ENCODE results near the gene PNP. TPM values are rescaled to one million over a fixed set of nuclear protein-coding genes. Genes with fewer than 3 reads are reported as not detected.

Gene PNP
- total and polyA plus RNA-seq, 7 donors = 5.5 to 121 (median 32.3) TPM

DNA sequence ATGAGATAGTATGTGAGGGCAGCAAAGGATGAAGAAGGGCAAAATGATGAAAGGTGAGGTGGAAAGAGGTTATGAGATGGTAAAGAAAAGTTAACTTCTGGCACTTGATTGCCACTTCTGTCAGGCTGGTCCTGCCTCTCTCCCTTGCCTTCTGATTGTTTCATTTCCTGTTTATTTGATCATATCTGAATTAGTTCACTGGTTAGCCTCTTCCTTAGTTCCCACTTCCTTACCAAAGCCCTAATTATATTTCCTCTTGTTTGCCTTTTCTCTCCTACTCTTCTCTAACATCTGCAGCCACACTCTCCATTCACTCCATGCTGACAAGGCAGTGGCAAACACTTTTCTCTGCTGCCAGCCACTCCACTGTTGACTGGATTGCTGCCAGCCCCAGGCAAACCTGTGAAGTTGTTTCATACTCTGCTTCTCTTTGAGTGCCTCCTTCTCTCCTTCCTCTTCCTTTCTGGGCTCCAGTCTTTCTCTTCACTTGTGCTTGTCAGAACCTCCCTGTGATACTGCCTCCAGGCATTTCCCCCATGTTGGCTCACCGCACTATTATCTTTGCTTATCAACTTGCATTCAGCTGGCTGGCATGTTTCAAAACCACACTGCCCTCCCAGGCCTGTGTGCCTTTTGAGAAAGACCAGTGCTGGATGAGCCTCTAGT, 8.1 kb downstream of the PNP start:
- H3K27ac ChIP-seq = peak overlapping the region in 3 of 4 donors; percentile 29 to 44 (median 32)

DNA sequence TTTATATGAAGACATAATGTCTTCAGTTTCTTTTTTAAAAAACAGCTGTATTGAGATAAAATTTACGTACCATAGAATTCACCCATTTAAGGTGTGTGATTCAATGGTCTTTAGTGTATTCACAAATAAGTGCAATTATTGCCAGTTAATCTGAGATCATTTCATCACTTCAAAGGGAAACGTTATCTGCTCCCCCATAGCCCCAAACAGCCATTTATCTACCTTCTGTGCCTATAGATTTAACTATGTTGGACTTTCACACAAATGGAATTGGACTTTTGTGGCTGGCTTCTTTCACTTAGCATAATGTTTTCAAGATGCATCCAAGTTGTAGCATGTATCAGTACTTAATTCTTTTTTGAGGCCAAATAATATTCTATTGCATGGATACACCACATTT, 9.7 kb downstream of the PNP start:
- intact Hi-C loops (cut with DNase I) = no loop called here
- Histone ChIP-seq H3K36me3 (peaks cover 0 to 32% (median 14%) of the 10 kb centered on the region in 4 donors), H3K4me3 (no peak overlapping the region), H3K27ac (no peak overlapping the region), H3K27me3 (no peaks in the 10 kb centered on the region), H3K4me1 (peaks cover 0 to 6% (median 0%) of the 10 kb centered on the region in 4 donors), H3K9me3 (no peaks in the 10 kb centered on the region)
- no peak for DNase-seq
- 91 to 92% methylated on average over 2 of the region's 2 CpGs for WGBS, 2 donors
- TF ChIP-seq POLR2A (IDR thresholded peaks at IDR 0.05) (no peak), POLR2AphosphoS5 (IDR thresholded peaks at IDR 0.05) (no peak), EP300 (IDR thresholded peaks at IDR 0.05) (no peak)
- TF ChIP-seq, protein P1, sequence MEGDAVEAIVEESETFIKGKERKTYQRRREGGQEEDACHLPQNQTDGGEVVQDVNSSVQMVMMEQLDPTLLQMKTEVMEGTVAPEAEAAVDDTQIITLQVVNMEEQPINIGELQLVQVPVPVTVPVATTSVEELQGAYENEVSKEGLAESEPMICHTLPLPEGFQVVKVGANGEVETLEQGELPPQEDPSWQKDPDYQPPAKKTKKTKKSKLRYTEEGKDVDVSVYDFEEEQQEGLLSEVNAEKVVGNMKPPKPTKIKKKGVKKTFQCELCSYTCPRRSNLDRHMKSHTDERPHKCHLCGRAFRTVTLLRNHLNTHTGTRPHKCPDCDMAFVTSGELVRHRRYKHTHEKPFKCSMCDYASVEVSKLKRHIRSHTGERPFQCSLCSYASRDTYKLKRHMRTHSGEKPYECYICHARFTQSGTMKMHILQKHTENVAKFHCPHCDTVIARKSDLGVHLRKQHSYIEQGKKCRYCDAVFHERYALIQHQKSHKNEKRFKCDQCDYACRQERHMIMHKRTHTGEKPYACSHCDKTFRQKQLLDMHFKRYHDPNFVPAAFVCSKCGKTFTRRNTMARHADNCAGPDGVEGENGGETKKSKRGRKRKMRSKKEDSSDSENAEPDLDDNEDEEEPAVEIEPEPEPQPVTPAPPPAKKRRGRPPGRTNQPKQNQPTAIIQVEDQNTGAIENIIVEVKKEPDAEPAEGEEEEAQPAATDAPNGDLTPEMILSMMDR (IDR thresholded peaks at IDR 0.05) = no peak

More for the DNA sequence above, 8.1 kb downstream of the PNP start:
- Histone ChIP-seq H3K36me3 (peaks cover 0 to 36% (median 14%) of the 10 kb centered on the region in 4 donors), H3K4me1 (peaks cover 0 to 6% (median 0%) of the 10 kb centered on the region in 4 donors), H3K27me3 (no peaks in the 10 kb centered on the region), H3K9me3 (no peaks in the 10 kb centered on the region), H3K4me3 (no peak overlapping the region)
- DNase-seq = no peak
- TF ChIP-seq POLR2AphosphoS5 (IDR thresholded peaks at IDR 0.05) = no peak
- no peak for TF ChIP-seq POLR2A (IDR thresholded peaks at IDR 0.05)
- TF ChIP-seq, protein P1 (IDR thresholded peaks at IDR 0.05) = no peak
- TF ChIP-seq EP300 (IDR thresholded peaks at IDR 0.05) = no peak
- WGBS, 2 donors = 53 to 91% methylated on average over 1 of the region's 1 CpG
- intact Hi-C loops (cut with DNase I) = no loop called here

GRCh38 chr14:20482382-20482781, 13.2 kb downstream of the PNP start:
- H3K4me1 ChIP-seq = peaks cover 0 to 3% (median 0%) of the 10 kb centered on the region in 4 donors
- no peak overlapping the region for H3K4me3 ChIP-seq
- TF ChIP-seq, protein P1 (IDR thresholded peaks at IDR 0.05) = no peak
- TF ChIP-seq POLR2AphosphoS5 (IDR thresholded peaks at IDR 0.05) (no peak), POLR2A (IDR thresholded peaks at IDR 0.05) (no peak), EP300 (IDR thresholded peaks at IDR 0.05) (no peak)
- no peak overlapping the region for H3K27ac ChIP-seq
- intact Hi-C loops (cut with DNase I) = no loop called here
- WGBS, 2 donors = 91 to 93% methylated on average over 5 of the region's 5 CpGs
- H3K36me3 ChIP-seq = no peaks in the 10 kb centered on the region
- no peak for DNase-seq
- no peaks in the 10 kb centered on the region for H3K9me3 ChIP-seq
- no peaks in the 10 kb centered on the region for H3K27me3 ChIP-seq

GRCh38 chr14:20485900-20486299, 16.7 kb downstream of the PNP start:
- Histone ChIP-seq H3K4me1 (no peaks in the 10 kb centered on the region), H3K27me3 (no peaks in the 10 kb centered on the region), H3K4me3 (no peak overlapping the region), H3K36me3 (no peaks in the 10 kb centered on the region), H3K27ac (no peak overlapping the region), H3K9me3 (no peaks in the 10 kb centered on the region)
- intact Hi-C loops (cut with DNase I) = no loop called here
- no peak for DNase-seq
- WGBS, 2 donors = 55 to 72% methylated on average over 7 of the region's 7 CpGs
- TF ChIP-seq, protein P1 (IDR thresholded peaks at IDR 0.05) = no peak
- TF ChIP-seq POLR2AphosphoS5 (IDR thresholded peaks at IDR 0.05) (no peak), POLR2A (IDR thresholded peaks at IDR 0.05) (no peak), EP300 (IDR thresholded peaks at IDR 0.05) (no peak)
